CD4-positive, alpha-beta T cell (primary cell): Measurements from ENCODE around the gene SLC35B4. TPM values are rescaled to one million over a fixed set of nuclear protein-coding genes. Genes with fewer than 3 reads are reported as not detected.

Experiments used
- ATAC-seq: fragments of 200-7000 bp; cut with Tn5 transposase; one replicate; pipeline ENCODE4 v1.10.0; 2022; ENCODE audit warnings: mild to moderate bottlenecking; ENCODE audit not compliant: poor library complexity
- CTCF ChIA-PET: fragments of 350-600 bp; sonication (Branson Sonifier 250); formaldehyde crosslinking; loops from one replicate; lab custom pipeline; 2021; ENCODE audit warnings: antibody characterized with exemption, inconsistent platforms; lab: Charles Lee
- POLR2A ChIA-PET: fragments of 350-600 bp; sonication (Branson Sonifier 250); formaldehyde crosslinking; loops from one replicate; lab custom pipeline; 2021; ENCODE audit warnings: antibody characterized with exemption, inconsistent platforms; lab: Charles Lee
- DNase-seq, 14 experiments: peaks; one replicate each; pipeline ENCODE4 v3.0.0-alpha.2; 2013 to 2020; ENCODE audit warnings: mixed read lengths in 2 of 14
- H3K27ac ChIP-seq, 2 donors: one replicate each; pipeline versions ENCODE4 v1.5.1 to v1.7.0; 2013; ENCODE audit warnings: low read length in 2 of 2, low read depth in 1 of 2, mild to moderate bottlenecking in 1 of 2
- H3K27me3 ChIP-seq, 2 experiments: 1 replicate in 1 of 2; 2 replicates in 1 of 2; pipeline versions ENCODE4 v1.6.1 to v1.7.0; 2013; ENCODE audit warnings: low read length in 2 of 2, control low read depth in 1 of 2, mild to moderate bottlenecking in 1 of 2, moderate library complexity in 1 of 2; ENCODE audit not compliant: insufficient read depth in 2 of 2, control insufficient read depth in 1 of 2
- H3K36me3 ChIP-seq: one replicate; pipeline ENCODE4 v1.6.1; 2013; ENCODE audit warnings: low read length, control low read depth; ENCODE audit not compliant: insufficient read depth
- H3K4me1 ChIP-seq: one replicate; pipeline ENCODE4 v1.6.1; 2013; ENCODE audit warnings: low read length, control low read depth; ENCODE audit not compliant: insufficient read depth
- H3K4me3 ChIP-seq: one replicate; pipeline ENCODE4 v1.5.1; 2013; ENCODE audit warnings: mild to moderate bottlenecking, low read length, moderate library complexity
- H3K9me3 ChIP-seq, 2 experiments: 1 replicate in 1 of 2; 2 replicates in 1 of 2; pipeline versions ENCODE4 v1.6.1 to v1.7.0; 2013; ENCODE audit warnings: low read length in 2 of 2, mild to moderate bottlenecking in 2 of 2, control low read depth in 1 of 2, moderate library complexity in 1 of 2; ENCODE audit not compliant: control insufficient read depth in 1 of 2, insufficient read depth in 1 of 2
- H3K27ac Mint-ChIP-seq: one replicate; pipeline ENCODE4 v1.8.0; 2020; ENCODE audit warnings: mixed read lengths
- H3K27me3 Mint-ChIP-seq: one replicate; pipeline ENCODE4 v1.8.0; 2021; ENCODE audit warnings: mixed read lengths
- H3K36me3 Mint-ChIP-seq: one replicate; pipeline ENCODE4 v1.8.0; 2021; ENCODE audit warnings: low read depth, mixed read lengths
- H3K4me1 Mint-ChIP-seq: one replicate; pipeline ENCODE4 v1.8.0; 2021; ENCODE audit warnings: low read depth, mixed read lengths
- H3K4me3 Mint-ChIP-seq: one replicate; pipeline ENCODE4 v1.8.0; 2020; ENCODE audit warnings: mild to moderate bottlenecking, mixed read lengths
- H3K9me3 Mint-ChIP-seq: one replicate; pipeline ENCODE4 v1.8.0; 2020; ENCODE audit warnings: mixed read lengths
- intact Hi-C, 2 experiments: fragments of 100-400 bp; cut with DNase I in 1 of 2; cut with micrococcal nuclease in 1 of 2; formaldehyde crosslinking; loops; one replicate each; pipeline versions ENCODE4 v1.15.1 to v1.9.0; 2023 to 2025; cut with DNase I, micrococcal nuclease
- total RNA-seq, 174 experiments: library from RNA in 2 of 174; stranded (reverse) in 2 of 174; gene quantifications; one replicate each; pipeline ENCODE4 v1.2.3 and lab custom pipeline; 2021 to 2026
- TF ChIP-seq, protein P1 (sequence below): fragments of 200-600 bp; IDR thresholded peaks from one replicate; pipeline ENCODE4 v1.8.0; 2022; ENCODE audit warnings: antibody characterized with exemption, mild to moderate bottlenecking

The SLC35B4 gene
- total RNA-seq, 2 experiments from 2014 or later, result 5.8 to 7.8 TPM

DNA sequence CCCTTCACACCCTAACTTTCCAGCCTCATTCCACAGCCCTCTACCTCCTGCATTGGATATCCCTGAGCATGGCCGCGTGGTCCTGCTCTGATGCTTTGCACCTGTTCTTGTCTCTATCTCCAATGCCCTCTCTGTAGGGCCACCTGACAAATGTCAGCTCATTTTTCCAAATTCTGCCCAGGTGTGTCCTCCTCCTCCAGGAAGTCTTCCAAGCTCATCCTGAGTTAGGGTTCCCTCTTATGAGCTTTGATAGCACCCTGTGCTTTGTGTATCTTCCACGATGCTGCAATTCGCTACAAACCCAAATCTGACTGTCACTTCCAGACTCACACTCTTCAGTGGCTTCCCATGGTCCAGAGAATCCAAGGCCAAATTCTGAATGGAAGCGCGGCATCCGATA, 14.7 kb upstream of the SLC35B4 start:
- H3K9me3 ChIP-seq, result no peaks in the 10 kb centered on the region
- ChIA-PET CTCF (no interaction called here), POLR2A (interaction anchor here (1.6 kb wide), 1 partner anchor 15 kb away, joined by 3 read pairs; the partner anchor contains the start of gene SLC35B4)
- no peak overlapping the region for H3K4me3 ChIP-seq
- TF ChIP-seq, protein P1, sequence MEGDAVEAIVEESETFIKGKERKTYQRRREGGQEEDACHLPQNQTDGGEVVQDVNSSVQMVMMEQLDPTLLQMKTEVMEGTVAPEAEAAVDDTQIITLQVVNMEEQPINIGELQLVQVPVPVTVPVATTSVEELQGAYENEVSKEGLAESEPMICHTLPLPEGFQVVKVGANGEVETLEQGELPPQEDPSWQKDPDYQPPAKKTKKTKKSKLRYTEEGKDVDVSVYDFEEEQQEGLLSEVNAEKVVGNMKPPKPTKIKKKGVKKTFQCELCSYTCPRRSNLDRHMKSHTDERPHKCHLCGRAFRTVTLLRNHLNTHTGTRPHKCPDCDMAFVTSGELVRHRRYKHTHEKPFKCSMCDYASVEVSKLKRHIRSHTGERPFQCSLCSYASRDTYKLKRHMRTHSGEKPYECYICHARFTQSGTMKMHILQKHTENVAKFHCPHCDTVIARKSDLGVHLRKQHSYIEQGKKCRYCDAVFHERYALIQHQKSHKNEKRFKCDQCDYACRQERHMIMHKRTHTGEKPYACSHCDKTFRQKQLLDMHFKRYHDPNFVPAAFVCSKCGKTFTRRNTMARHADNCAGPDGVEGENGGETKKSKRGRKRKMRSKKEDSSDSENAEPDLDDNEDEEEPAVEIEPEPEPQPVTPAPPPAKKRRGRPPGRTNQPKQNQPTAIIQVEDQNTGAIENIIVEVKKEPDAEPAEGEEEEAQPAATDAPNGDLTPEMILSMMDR, result no peak
- intact Hi-C loops, result no loop called here
- DNase-seq (no peak), ATAC-seq (no peak)
- no peaks in the 10 kb centered on the region for H3K4me1 ChIP-seq
- H3K4me1 Mint-ChIP-seq, result no peaks in the 10 kb centered on the region
- no peak overlapping the region for H3K27ac Mint-ChIP-seq
- no peak overlapping the region for H3K4me3 Mint-ChIP-seq
- H3K36me3 Mint-ChIP-seq, result no peaks in the 10 kb centered on the region
- H3K27ac ChIP-seq, result no peak overlapping the region
- H3K27me3 ChIP-seq, result peaks cover 5 to 8% of the 10 kb centered on the region in 2 experiments
- H3K27me3 Mint-ChIP-seq, result peaks cover 25% of the 10 kb centered on the region
- no peaks in the 10 kb centered on the region for H3K36me3 ChIP-seq
- H3K9me3 Mint-ChIP-seq, result no peaks in the 10 kb centered on the region

DNA sequence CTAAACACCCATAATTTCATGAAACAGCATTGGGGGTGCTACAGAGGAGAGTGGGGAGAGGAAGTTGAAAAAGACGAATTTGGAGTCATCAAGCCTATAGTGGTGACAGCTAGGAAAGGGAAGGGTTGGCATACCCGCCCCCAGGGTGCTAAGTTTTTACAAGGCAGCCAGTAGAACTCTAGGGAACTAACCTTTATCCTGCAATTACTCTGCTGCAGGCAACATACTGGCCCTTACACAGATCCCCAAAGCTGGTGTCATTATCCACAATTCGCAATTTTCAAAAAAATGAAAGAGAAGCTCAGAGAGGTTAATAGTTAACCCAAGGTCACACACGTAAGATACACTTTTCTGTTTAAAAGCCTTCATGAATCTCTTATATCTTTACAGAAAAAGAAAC, 14.2 kb upstream of the SLC35B4 start:
- no peak overlapping the region for H3K27ac Mint-ChIP-seq
- no peaks in the 10 kb centered on the region for H3K9me3 ChIP-seq
- H3K27me3 Mint-ChIP-seq, result peaks cover 29% of the 10 kb centered on the region
- H3K36me3 Mint-ChIP-seq, result no peaks in the 10 kb centered on the region
- intact Hi-C loops, result no loop called here
- no peaks in the 10 kb centered on the region for H3K36me3 ChIP-seq
- H3K9me3 Mint-ChIP-seq, result no peaks in the 10 kb centered on the region
- POLR2A ChIA-PET, result no interaction called here
- TF ChIP-seq, protein P1, result no peak
- no peak overlapping the region for H3K4me3 Mint-ChIP-seq
- H3K4me1 Mint-ChIP-seq, result no peaks in the 10 kb centered on the region
- CTCF ChIA-PET, result no interaction called here
- no peak for ATAC-seq
- H3K27me3 ChIP-seq, result peaks cover 5 to 8% of the 10 kb centered on the region in 2 experiments
- H3K4me3 ChIP-seq, result no peak overlapping the region
- no peak overlapping the region for H3K27ac ChIP-seq
- DNase-seq, result no peak
- H3K4me1 ChIP-seq, result no peaks in the 10 kb centered on the region

DNA sequence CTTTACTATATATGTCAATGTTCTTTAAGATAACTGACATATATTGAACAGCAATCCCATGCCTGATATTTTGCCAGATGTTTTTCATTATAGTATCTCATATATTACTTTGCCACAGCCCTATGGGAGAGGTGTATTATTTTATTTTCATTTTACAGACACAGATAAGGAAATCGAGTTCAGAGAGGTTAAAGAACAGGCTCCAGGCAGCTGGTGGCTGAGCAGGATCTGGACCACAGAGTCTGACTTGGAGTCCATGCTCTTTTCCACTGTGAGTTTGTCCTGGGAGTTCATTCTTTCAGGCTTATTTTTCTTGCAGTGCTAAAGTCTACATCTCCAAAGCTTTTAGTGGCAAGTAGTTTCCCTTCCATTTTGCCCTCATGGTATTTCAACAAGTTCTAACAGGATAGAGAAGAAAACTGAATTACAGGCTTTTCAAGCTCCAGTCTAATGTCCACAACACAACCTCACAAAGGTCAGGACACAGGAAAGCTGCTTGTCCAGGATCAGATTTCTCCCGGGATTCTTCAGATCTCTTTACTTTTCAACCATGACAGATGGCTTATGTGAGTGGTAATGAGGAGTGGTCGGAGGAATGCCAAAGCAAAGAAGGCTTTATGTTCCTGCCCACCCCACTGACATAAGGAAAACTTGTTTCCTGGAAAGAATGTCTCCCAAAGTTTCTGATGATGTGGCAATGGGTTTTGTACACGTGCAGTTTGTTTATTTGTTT, 13.1 kb upstream of the SLC35B4 start:
- Mint-ChIP-seq H3K9me3 (no peaks in the 10 kb centered on the region), H3K4me3 (no peak overlapping the region), H3K36me3 (no peaks in the 10 kb centered on the region), H3K27ac (no peak overlapping the region), H3K27me3 (peaks cover 31% of the 10 kb centered on the region), H3K4me1 (no peaks in the 10 kb centered on the region)
- POLR2A ChIA-PET, result no interaction called here
- DNase-seq, result no peak
- Histone ChIP-seq H3K27ac (no peak overlapping the region), H3K27me3 (peaks cover 5 to 8% of the 10 kb centered on the region in 2 experiments), H3K4me3 (no peak overlapping the region), H3K36me3 (no peaks in the 10 kb centered on the region), H3K4me1 (no peaks in the 10 kb centered on the region), H3K9me3 (no peaks in the 10 kb centered on the region)
- CTCF ChIA-PET, result no interaction called here
- intact Hi-C loops, result no loop called here
- ATAC-seq, result no peak
- TF ChIP-seq, protein P1, result no peak
